DND-41 (cell line): ENCODE results near the gene MSGN1.

Source experiments
- EZH2 ChIP-seq: IDR thresholded peaks from 3 replicates; pipeline ENCODE4 v1.6.1; 2012; ENCODE audit warnings: borderline replicate concordance, low read depth, mild to moderate bottlenecking, moderate library complexity, low read length, inconsistent platforms; ENCODE audit not compliant: severe bottlenecking
- TF ChIP-seq, protein P1 (sequence below): IDR thresholded peaks from 2 replicates; pipeline ENCODE4 v1.5.1; 2012; ENCODE audit warnings: borderline replicate concordance, low read length, moderate library complexity, mild to moderate bottlenecking; ENCODE audit not compliant: poor library complexity, severe bottlenecking; ENCODE audit errors: extremely low read depth

DNA sequence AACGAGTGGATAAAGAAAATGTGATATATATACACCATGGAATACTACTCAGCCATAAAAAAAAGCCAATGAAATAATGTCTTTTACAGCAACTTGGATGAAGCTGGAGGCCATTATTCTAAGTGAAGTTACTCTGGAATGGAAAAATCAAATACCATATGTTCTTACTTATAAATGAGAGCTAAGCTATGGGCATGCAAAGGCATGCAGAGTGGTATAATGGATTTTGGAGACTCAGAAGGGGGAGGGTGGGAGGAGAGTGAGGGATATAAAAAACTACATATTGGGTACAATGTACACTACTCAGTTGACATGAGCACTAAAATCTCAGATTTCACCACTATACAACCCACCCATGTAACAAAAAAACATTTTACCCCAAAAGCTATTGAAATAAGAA, 1.7 kb upstream of the MSGN1 start:
- TF ChIP-seq, protein P1, sequence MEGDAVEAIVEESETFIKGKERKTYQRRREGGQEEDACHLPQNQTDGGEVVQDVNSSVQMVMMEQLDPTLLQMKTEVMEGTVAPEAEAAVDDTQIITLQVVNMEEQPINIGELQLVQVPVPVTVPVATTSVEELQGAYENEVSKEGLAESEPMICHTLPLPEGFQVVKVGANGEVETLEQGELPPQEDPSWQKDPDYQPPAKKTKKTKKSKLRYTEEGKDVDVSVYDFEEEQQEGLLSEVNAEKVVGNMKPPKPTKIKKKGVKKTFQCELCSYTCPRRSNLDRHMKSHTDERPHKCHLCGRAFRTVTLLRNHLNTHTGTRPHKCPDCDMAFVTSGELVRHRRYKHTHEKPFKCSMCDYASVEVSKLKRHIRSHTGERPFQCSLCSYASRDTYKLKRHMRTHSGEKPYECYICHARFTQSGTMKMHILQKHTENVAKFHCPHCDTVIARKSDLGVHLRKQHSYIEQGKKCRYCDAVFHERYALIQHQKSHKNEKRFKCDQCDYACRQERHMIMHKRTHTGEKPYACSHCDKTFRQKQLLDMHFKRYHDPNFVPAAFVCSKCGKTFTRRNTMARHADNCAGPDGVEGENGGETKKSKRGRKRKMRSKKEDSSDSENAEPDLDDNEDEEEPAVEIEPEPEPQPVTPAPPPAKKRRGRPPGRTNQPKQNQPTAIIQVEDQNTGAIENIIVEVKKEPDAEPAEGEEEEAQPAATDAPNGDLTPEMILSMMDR, result no peak
- TF ChIP-seq EZH2, result no peak
